ENCODE results near the gene FRAT2. TPM values are rescaled to one million over a fixed set of nuclear protein-coding genes. Genes with fewer than 3 reads are reported as not detected.

Gene FRAT2
- total RNA-seq, 1 donor from 2014 or later = 8.9 TPM

- Mint-ChIP-seq H3K4me3 (peak overlapping the region; percentile 68), H3K36me3 (no peaks in the 10 kb centered on the region), H3K27me3 (ENCODE audit: low read depth) (peaks cover 54% of the 10 kb centered on the region), H3K9me3 (no peaks in the 10 kb centered on the region), H3K27ac (no peak overlapping the region), H3K4me1 (peaks cover 19% of the 10 kb centered on the region)
- DNase-seq (ENCODE audit: low spot score in 2 of 2, unreplicated experiment in 2 of 2) = no peak
- TF ChIP-seq CTCF (IDR thresholded peaks at IDR 0.05; ENCODE audit: unreplicated experiment) = no peak
Observed at GRCh38 chr10:97321804-97322190, 12.7 kb downstream of the FRAT2 start.

- peaks cover 54% of the 10 kb centered on the region for H3K27me3 Mint-ChIP-seq (ENCODE audit: low read depth)
- no peak for DNase-seq (ENCODE audit: low spot score in 2 of 2, unreplicated experiment in 2 of 2)
- peak overlapping the region; percentile 68 for H3K4me3 Mint-ChIP-seq
- no peak for TF ChIP-seq CTCF (IDR thresholded peaks at IDR 0.05; ENCODE audit: unreplicated experiment)
- H3K36me3 Mint-ChIP-seq = no peaks in the 10 kb centered on the region
- peaks cover 19% of the 10 kb centered on the region for H3K4me1 Mint-ChIP-seq
- H3K27ac Mint-ChIP-seq = no peak overlapping the region
- H3K9me3 Mint-ChIP-seq = no peaks in the 10 kb centered on the region
Observed at GRCh38 chr10:97321032-97321803, 13.3 kb downstream of the FRAT2 start.

- no peaks in the 10 kb centered on the region for H3K9me3 Mint-ChIP-seq
- TF ChIP-seq CTCF (IDR thresholded peaks at IDR 0.05; ENCODE audit: unreplicated experiment) = no peak
- peaks cover 49% of the 10 kb centered on the region for H3K27me3 Mint-ChIP-seq (ENCODE audit: low read depth)
- DNase-seq (ENCODE audit: low spot score in 2 of 2, unreplicated experiment in 2 of 2) = no peak
- H3K4me3 Mint-ChIP-seq = peak overlapping the region; percentile 68
- peaks cover 19% of the 10 kb centered on the region for H3K4me1 Mint-ChIP-seq
- H3K36me3 Mint-ChIP-seq = no peaks in the 10 kb centered on the region
- no peak overlapping the region for H3K27ac Mint-ChIP-seq
Observed at GRCh38 chr10:97320480-97321031, 14.0 kb downstream of the FRAT2 start.

GRCh38 chr10:97319671-97320479, 14.7 kb downstream of the FRAT2 start:
- Mint-ChIP-seq H3K27me3 (ENCODE audit: low read depth) (peaks cover 47% of the 10 kb centered on the region), H3K27ac (no peak overlapping the region), H3K4me1 (peaks cover 19% of the 10 kb centered on the region), H3K36me3 (no peaks in the 10 kb centered on the region), H3K9me3 (no peaks in the 10 kb centered on the region), H3K4me3 (peak overlapping the region; percentile 68)
- peak in 1 of 2 experiments; percentile 48 for DNase-seq (ENCODE audit: low spot score in 2 of 2, unreplicated experiment in 2 of 2)
- no peak for TF ChIP-seq CTCF (IDR thresholded peaks at IDR 0.05; ENCODE audit: unreplicated experiment)

GRCh38 chr10:97318772-97319651, 15.5 kb downstream of the FRAT2 start, which contains the start of gene FRAT1:
Gene FRAT1 (plus strand): TSS chr10:97319271. CDS start chr10:97319454, 183 bp downstream.
- no peak for TF ChIP-seq CTCF (IDR thresholded peaks at IDR 0.05; ENCODE audit: unreplicated experiment)
- peak; percentile 84 to 94 for DNase-seq (ENCODE audit: low spot score in 2 of 2, unreplicated experiment in 2 of 2)
- peaks cover 19% of the 10 kb centered on the region for H3K4me1 Mint-ChIP-seq
- peaks cover 47% of the 10 kb centered on the region for H3K27me3 Mint-ChIP-seq (ENCODE audit: low read depth)
- H3K9me3 Mint-ChIP-seq = no peaks in the 10 kb centered on the region
- peak within 1 kb of the TSS; percentile 100 for H3K27ac Mint-ChIP-seq
- H3K36me3 Mint-ChIP-seq = no peaks in the 10 kb centered on the region
- H3K4me3 Mint-ChIP-seq = peak within 1 kb of the TSS; percentile 94

Measured in mesothelial cell of epicardium (in vitro differentiated cells).